Smooth muscle cell (in vitro differentiated cells): ENCODE measurements around the gene C20orf96. TPM values are rescaled to one million over a fixed set of nuclear protein-coding genes. Genes with fewer than 3 reads are reported as not detected.

Source experiments
- DNase-seq: peaks from one replicate; lab custom pipeline; 2025; ENCODE audit not compliant: unreplicated experiment; lab: John Stamatoyannopoulos, UW
- H2AFZ ChIP-seq: fragments of 200-600 bp; sonication (generic); 2 replicates; pipeline ENCODE4 v1.6.0; 2016; ENCODE audit warnings: antibody characterized with exemption, low read depth, mild to moderate bottlenecking
- H3F3A ChIP-seq: fragments of 200-600 bp; sonication (generic); 2 replicates; pipeline ENCODE4 v1.6.0; 2017; ENCODE audit warnings: antibody characterized with exemption, low read depth
- H3K27ac ChIP-seq: fragments of 200-600 bp; sonication (generic); 2 replicates; pipeline ENCODE4 v1.5.1; 2016; ENCODE audit warnings: low read depth, mild to moderate bottlenecking
- H3K27me3 ChIP-seq: fragments of 200-600 bp; sonication (generic); 2 replicates; pipeline ENCODE4 v1.6.1; 2016; ENCODE audit warnings: low read depth, mild to moderate bottlenecking
- H3K36me3 ChIP-seq: fragments of 200-600 bp; sonication (generic); 2 replicates; pipeline ENCODE4 v1.5.1; 2016; ENCODE audit warnings: low read depth
- H3K4me1 ChIP-seq: fragments of 200-600 bp; sonication (generic); 2 replicates; pipeline ENCODE4 v1.5.1; 2016; ENCODE audit warnings: low read depth
- H3K4me2 ChIP-seq: fragments of 200-600 bp; sonication (generic); 2 replicates; pipeline ENCODE4 v1.6.0; 2016; ENCODE audit warnings: mild to moderate bottlenecking
- H3K4me3 ChIP-seq: fragments of 200-600 bp; sonication (generic); 2 replicates; pipeline ENCODE4 v1.5.1; 2016; ENCODE audit warnings: mild to moderate bottlenecking
- H3K79me2 ChIP-seq: fragments of 200-600 bp; sonication (generic); 2 replicates; pipeline ENCODE4 v1.6.0; 2016; ENCODE audit warnings: low read depth, mild to moderate bottlenecking
- H3K9ac ChIP-seq: fragments of 200-600 bp; sonication (generic); 2 replicates; pipeline ENCODE4 v1.6.0; 2016; ENCODE audit warnings: low read depth
- H3K9me3 ChIP-seq: fragments of 200-600 bp; sonication (generic); replicated peaks from 2 replicates; pipeline ENCODE4 v1.5.1; 2016; ENCODE audit warnings: low read depth
- H4K20me1 ChIP-seq: fragments of 200-600 bp; sonication (generic); 2 replicates; pipeline ENCODE4 v1.6.0; 2016; ENCODE audit warnings: low read depth
- CTCF ChIP-seq: fragments of 200-600 bp; sonication (generic); IDR thresholded peaks from 2 replicates; pipeline ENCODE4 v1.5.1; 2017; ENCODE audit warnings: borderline replicate concordance, mild to moderate bottlenecking, antibody characterized with exemption; ENCODE audit not compliant: insufficient read depth, poor library complexity, severe bottlenecking
- WGBS: methylation state at CpG from one replicate; pipeline ENCODE4 v1.1.7; 2016; ENCODE audit warnings: low lambda C conversion rate; 5-methylcytosine and 5-hydroxymethylcytosine counted together
- polyA plus RNA-seq: library from polyadenylated mRNA; unstranded; fragments of >200 nt; fragmentation: Nextera tagmentation; extraction: Ambion mirVana; gene quantifications from 2 replicates; pipeline ENCODE4 v1.2.1, GENCODE V29; 2016
- total RNA-seq: library from RNA; depleted of rRNA; stranded (reverse); fragments of >200 nt; gene quantifications from 2 replicates; pipeline ENCODE4 v1.2.3, GENCODE V29; 2014

C20orf96 gene
- total and polyA plus RNA-seq, 2 experiments from 2014 or later = 2.8 to 11.2 TPM

- no peaks in the 10 kb centered on the region for H3K36me3 ChIP-seq
- H3K9me3 ChIP-seq = no peaks in the 10 kb centered on the region
- H3K27ac ChIP-seq = peak overlapping the region; percentile 93
- no peak for DNase-seq
- no peak for TF ChIP-seq CTCF
- H3K4me3 ChIP-seq = peak overlapping the region; percentile 89
- H3K4me1 ChIP-seq = peaks cover 39% of the 10 kb centered on the region
- peaks cover 42% of the 10 kb centered on the region for H3K79me2 ChIP-seq
- peaks cover 24% of the 10 kb centered on the region for H3F3A ChIP-seq
- H3K4me2 ChIP-seq = peak overlapping the region; percentile 94
- H4K20me1 ChIP-seq = peaks cover 38% of the 10 kb centered on the region
- H3K27me3 ChIP-seq = no peaks in the 10 kb centered on the region
- whole genome bisulfite sequencing = 6% methylated on average over 13 of the region's 15 CpGs
- peak overlapping the region; percentile 91 for H3K9ac ChIP-seq
- no peak overlapping the region for H2AFZ ChIP-seq
Measured at GRCh38 chr20:298776-299391, 8.3 kb upstream of the C20orf96 start.

GRCh38 chr20:297925-298775 lies 7.6 kb upstream of the C20orf96 start:
- no peak for DNase-seq
- H3K4me3 ChIP-seq = peak overlapping the region; percentile 89
- no peaks in the 10 kb centered on the region for H3K36me3 ChIP-seq
- H3K4me2 ChIP-seq = peak overlapping the region; percentile 94
- peaks cover 23% of the 10 kb centered on the region for H3F3A ChIP-seq
- H3K9me3 ChIP-seq = no peaks in the 10 kb centered on the region
- H3K9ac ChIP-seq = peak overlapping the region; percentile 91
- under 1% methylated on average over 72 of the region's 75 CpGs for WGBS
- TF ChIP-seq CTCF = no peak
- H3K4me1 ChIP-seq = peaks cover 39% of the 10 kb centered on the region
- H3K27me3 ChIP-seq = no peaks in the 10 kb centered on the region
- H4K20me1 ChIP-seq = peaks cover 38% of the 10 kb centered on the region
- H3K79me2 ChIP-seq = peaks cover 38% of the 10 kb centered on the region
- H2AFZ ChIP-seq = no peak overlapping the region
- peak overlapping the region; percentile 93 for H3K27ac ChIP-seq

GRCh38 chr20:297098-297924 lies 6.8 kb upstream of the C20orf96 start, which contains the start of gene ZCCHC3:
ZCCHC3 (plus strand) TSS chr20:297570; CDS start chr20:297587, 17 bp downstream.
- Histone ChIP-seq H3K27ac (peak within 1 kb of the TSS; percentile 93), H3K9ac (peak within 1 kb of the TSS; percentile 91), H3K4me2 (peak within 1 kb of the TSS; percentile 94), H3K4me1 (peaks cover 34% of the 10 kb centered on the region), H3K9me3 (no peaks in the 10 kb centered on the region), H3K4me3 (peak within 1 kb of the TSS; percentile 89), H3K36me3 (no peaks in the 10 kb centered on the region), H3K79me2 (peaks cover 38% of the 10 kb centered on the region), H3F3A (peaks cover 17% of the 10 kb centered on the region), H3K27me3 (no peaks in the 10 kb centered on the region), H2AFZ (peak within 1 kb of the TSS; percentile 15), H4K20me1 (peaks cover 38% of the 10 kb centered on the region)
- no peak for TF ChIP-seq CTCF
- WGBS = 1% methylated on average over 89 of the region's 99 CpGs
- DNase-seq = peak; percentile 75
